ENCODE results near the gene MYOM3.

DNA sequence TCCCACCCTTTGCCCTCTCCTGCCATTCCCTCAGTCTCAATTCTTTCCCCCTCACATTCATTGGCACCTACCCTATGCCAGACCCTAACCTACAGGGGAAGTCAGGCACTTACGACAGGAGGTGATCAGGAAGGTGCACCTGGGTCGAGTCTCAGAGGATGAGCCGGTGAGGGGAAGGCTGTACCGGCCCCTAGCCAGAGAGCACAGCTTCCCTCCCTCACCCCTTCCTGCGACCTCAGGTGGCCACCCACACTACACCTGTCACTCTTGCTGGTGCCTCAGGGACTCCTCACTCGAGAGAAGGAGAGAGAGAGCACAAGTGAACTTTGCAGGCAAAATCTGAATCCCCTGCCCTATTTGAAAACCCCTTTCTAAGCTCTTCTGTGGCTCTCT is 1.7 kb upstream of the MYOM3 start:
- no peak for TF ChIP-seq MXI1 (conservative IDR thresholded peaks at IDR 0.05; ENCODE audit: poor library complexity, severe bottlenecking)
- no peak for TF ChIP-seq CTCF (IDR thresholded peaks at IDR 0.05; ENCODE audit: poor library complexity, severe bottlenecking)
- TF ChIP-seq RAD21 (conservative IDR thresholded peaks at IDR 0.05), result no peak
- TF ChIP-seq EP300 (conservative IDR thresholded peaks at IDR 0.05; ENCODE audit: poor library complexity, severe bottlenecking), result no peak

Measured in neural cell (in vitro differentiated cells).